Activated T-helper 1 cell treated with anti-CD3 and anti-CD28 coated beads, Interleukin-2, amount 50 U/mL, for 16 hours (primary cell): ENCODE measurements around the gene WNT11.

Source experiments
- DNase-seq, 2 donors: peaks; one replicate each; pipeline ENCODE4 v3.0.0-alpha.2; 2020; ENCODE audit warnings: low read depth in 1 of 2, low spot score in 1 of 2

Gene WNT11

DNA sequence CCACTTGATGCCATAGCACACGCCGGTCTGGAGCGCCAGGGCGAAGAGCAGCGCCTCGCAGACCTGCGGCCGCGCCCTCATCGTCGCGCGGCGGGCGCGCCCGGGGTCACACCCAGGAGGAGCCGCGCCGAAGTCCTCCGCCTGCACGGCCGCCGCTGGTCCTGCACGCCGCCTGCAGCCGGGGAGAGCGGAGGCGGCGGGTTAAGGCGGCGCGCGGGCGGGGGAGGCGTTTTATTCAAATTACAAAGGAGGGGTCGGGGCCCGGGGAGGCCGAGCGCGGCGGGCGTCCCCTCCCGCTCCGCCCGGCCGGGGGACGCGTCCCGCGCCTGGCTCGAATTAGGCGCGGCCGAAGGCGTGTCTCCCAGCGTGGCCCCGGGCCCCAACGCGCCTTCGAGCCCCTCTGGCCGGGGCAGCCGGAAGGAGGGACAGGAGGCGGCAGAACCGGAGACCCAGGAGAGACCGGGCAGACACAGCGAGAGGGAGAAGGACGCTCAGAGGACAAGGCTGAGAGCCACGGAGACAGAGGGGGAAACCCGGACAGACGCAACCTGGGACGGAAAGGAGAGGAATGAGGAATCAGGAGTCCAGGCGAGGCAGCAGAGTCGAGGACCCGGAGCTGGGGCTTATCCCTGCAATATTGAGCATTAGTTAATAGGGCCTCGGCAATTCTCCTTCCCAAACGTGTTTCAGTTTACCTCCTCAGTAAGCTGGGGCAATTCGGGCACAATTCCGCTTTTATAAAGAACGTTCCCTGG, at the start of gene WNT11:
Gene WNT11 (minus strand): TSS at position 176 of the 755 bp plus-strand sequence. CDS start 95 bp downstream, at position 81.
- DNase-seq = no peak

DNA sequence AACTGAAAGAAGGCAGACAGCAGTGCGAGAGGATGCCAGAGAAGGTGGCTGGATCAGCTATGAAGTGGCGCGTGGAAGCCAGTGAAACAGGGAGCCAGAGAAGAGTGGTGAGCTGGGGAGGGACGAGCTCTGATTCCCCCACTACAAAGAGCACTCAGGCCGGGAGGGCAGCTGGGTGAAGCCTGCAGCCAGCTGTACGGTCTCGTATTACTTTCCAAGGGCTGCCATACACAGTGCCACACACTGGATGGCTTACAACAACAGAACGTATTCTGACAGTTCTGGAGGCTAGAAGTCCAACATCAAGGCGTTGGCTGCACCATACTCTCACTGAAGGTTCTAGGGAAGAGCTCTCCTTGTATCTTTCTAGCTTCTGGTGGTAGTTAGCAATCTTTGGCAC, 47.1 kb upstream of the WNT11 start:
- no peak for DNase-seq

DNA sequence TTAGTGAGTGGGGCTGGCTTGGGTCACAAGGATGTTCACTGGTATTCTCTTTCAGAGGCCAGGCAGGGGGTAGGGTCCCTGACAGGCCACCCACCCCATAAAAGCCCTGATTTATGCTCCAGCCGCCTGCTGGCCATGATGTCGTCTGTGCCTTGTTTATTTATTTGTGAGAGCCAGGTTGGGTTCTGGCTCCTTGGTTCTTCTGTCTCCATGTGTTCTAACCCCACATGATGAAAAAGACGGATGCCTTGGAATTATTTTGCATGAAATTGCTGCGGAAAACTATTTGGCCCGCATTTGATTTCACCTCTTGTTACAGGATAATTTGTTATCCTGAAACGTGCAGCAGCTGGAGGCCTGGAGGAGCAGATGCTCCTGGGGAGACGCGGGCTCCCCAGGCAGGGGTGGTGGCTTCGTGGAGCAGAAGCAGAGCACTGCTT, 46.3 kb upstream of the WNT11 start:
- no peak for DNase-seq

DNA sequence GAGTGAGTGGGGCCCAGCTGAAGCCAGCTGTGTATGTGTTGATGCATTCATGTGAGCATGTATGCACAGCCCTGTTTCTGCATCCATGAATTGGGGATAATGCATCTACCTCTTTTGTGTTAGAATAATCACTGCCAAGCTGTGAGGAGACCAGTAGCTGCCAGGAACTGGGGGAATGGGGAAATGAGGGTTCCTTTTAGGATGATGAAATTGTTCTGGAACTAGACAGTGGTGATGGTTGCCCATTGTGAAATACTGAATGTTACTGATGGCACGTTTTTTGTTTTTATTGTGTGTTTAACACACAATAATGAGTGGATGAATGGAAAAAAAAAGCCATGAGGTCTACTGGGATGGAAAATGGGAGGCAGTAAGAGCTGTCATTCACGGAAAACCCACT, 45.3 kb upstream of the WNT11 start:
- DNase-seq = no peak

DNA sequence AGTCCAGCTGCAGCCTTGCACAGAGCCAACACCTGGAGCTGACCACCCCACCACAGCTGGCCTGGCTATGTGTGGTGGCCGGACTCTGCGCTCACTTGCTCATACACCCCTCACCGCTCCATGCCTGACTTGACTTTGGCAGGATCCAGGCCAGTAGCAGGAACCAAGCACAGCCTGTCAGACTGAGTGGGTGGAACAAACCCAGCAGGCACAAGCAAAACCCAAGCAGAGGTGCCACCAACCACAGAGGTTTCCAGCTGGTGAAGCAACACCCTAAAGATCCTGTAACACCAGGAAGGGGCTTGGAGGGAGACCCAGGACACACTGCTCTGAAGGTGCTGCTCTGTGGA, 44.9 kb upstream of the WNT11 start:
- no peak for DNase-seq

DNA sequence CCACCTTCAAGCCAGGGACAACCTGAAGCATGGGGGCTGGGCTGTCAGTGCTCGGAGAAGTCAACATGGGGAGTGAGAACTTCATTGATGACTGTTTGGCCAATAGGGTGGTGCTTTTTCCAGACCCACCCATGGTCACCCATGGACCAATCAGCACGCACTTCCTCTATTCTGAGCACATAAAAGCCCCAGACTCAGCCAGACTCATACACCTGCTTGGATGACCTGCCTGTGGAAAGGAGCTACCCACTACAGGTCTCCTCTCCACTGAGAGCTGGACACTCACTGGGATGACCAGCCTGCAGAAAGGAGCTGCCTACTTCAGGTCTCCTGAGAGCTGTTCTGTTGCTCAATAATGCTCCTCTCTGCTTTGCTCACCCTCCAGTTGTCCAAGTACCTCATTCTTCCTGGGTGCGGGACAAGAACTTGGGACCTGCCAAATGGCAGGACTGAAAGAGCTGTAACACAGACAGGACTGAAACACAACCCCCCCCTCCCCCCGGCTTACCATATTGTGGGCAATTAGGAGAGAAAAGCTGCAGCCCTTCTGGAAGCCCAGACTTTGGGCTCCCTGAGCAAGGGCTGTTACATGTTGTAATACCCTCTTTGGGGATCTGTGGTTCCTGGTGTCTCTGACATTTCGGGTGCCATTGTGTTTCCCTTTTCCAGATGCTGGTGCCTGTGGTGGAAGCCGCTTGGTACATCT, 44.4 kb upstream of the WNT11 start:
- DNase-seq = no peak

DNA sequence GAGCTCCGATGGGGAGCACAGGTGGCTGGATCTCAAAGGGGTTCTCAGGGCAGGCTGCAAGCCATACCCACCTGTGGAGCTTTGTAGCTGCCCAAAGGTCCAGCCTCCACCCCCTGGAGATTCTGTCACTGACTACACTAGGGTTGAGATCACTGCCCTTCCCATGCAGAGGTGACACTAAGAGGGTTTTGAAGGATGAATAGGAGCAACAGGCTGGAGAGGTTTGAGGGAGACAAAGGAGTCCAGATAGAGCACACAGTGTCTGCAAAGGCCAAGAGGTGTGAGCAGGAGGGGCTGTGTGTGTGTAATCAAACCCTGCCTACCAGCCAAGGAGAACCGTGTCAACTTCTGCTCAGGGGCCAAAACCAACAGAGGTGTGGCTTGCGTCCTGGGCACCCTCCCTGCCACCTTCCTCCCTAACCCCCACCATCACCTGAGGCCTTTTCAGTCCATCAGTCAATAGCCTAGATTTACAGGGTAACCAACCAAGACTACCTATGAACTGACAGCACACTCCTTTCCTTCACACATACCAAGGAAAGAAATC, 43.0 kb upstream of the WNT11 start:
- no peak for DNase-seq

DNA sequence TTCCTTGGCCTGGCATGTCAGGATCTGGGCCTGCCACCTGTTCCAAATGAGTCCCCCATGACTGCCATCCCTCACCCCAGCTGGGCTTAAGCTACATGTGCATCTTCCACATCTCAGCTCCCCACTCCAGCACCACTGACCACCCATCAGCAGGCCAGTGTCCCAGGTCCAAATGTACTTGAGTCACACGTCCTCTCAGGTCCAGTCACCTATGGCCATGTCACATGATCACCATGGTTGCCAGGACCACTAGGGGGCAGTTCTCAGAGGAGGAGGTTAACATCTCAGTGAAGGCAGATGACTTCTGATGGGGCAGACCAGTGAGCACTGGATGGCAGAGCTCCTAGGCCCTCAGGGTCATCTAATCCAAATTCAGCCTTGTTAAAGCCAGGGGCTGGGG, 41.9 kb upstream of the WNT11 start:
- no peak for DNase-seq

DNA sequence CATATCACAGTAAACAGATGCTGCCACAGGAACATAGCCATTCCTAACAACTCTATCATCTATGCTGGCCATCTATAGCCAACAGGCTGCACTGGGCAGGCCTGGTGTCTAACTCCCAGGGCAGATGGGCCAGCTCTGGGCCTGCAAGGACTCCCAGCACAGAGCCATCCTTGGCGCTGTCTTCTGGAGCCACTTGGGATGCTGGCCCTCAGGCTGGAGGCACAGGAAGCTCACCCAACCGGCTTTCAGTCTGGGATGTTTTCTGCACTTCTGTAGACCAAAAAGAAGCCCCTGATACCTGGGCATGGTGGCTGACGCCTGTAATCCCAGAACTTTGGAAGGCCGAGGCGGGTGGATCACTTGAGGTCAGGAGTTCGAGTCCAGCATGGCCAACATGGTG, 40.8 kb upstream of the WNT11 start:
- DNase-seq = no peak

DNA sequence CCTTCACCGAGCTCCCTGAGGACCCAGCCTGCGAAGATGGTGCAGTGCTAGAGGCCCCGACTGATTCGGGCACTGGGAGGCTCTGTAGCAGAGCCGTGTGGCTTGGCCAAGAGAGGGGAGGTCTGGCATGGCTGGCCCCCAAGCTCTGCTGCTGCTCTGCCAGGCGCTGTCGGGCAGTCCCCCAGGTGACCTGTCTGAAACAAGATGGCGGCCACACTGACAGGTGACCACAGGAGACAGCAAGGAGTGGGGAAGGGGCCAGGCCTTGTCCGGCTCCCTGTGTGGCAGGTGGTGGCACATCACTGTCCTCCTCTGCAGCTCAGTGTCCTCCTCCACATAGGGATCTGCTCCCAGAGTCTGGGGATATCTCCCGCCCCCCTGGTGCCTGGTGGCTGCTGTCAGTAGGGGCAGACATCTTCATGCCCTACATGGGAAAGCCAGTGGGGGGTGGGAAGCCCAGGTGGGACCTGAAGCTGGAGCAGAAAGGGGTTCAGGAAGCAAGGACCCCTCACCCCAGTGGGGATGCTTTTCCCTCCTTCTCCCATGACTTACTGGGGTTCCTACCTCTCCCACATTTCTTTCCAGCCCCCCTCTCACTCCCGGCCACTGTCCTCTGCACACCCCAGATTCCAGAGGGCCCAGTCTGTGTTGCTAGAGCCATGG, 40.1 kb upstream of the WNT11 start:
- DNase-seq = no peak

DNA sequence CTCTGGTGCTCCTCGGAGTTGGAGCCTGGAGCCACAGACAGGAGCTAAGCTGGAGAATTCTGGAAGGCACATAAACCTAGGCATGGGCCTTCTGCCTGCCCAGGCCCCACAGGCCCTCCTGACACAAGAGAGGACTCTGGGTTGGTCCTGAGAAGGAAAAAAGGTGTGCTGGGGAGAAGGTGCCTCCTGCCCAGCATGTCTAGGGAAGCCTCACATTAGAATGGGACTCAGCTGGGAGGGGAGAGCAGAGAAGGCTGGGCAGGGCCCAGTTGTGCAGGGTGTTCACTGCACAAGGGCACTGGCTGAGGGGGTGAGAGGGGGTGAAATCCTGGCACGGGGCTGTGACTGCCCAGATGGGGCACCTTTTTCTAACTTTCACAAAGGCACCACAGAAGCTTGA, 39.4 kb upstream of the WNT11 start:
- no peak for DNase-seq

DNA sequence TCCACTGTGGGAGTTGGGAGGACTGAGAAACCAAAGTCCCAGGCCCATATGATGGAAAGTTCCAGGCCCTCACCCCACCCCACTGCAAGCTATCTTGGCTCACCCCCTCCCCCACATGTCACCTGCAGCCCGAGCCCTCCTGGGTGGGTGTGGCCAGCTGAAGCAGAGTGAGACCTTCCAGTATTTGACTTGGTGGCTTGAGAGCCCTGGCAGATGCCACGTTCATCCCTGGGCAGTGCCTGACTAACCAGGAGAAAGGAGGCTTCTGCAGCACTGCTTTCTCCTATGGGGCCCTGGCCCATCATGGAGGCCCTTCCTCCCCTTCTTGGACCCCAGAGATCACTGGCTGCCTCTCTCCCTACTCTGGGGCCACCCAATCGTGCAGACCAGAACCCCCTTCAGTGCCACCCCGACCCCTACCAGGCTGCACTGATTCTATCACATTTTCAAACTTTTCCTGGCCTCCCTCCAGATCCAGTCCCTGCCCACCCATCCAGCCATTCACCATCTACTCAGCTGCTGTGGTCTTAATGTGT, 38.1 kb upstream of the WNT11 start:
- no peak for DNase-seq

DNA sequence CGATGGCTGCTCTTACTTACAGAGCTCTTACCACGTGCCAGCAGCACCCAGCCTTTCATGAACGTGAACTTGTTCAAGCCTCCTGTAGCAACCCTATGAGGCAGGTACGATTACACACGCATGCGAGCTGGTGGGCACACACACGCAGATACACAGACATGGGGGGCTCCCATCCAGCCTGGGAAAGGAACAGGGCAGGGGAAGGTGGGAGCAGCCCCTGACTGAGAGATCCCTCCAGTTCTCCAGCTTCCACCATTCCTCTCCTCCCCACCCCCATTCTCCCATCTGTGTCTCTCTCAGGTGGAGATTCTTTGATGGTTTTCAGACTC, 37.6 kb upstream of the WNT11 start:
- DNase-seq = no peak

DNA sequence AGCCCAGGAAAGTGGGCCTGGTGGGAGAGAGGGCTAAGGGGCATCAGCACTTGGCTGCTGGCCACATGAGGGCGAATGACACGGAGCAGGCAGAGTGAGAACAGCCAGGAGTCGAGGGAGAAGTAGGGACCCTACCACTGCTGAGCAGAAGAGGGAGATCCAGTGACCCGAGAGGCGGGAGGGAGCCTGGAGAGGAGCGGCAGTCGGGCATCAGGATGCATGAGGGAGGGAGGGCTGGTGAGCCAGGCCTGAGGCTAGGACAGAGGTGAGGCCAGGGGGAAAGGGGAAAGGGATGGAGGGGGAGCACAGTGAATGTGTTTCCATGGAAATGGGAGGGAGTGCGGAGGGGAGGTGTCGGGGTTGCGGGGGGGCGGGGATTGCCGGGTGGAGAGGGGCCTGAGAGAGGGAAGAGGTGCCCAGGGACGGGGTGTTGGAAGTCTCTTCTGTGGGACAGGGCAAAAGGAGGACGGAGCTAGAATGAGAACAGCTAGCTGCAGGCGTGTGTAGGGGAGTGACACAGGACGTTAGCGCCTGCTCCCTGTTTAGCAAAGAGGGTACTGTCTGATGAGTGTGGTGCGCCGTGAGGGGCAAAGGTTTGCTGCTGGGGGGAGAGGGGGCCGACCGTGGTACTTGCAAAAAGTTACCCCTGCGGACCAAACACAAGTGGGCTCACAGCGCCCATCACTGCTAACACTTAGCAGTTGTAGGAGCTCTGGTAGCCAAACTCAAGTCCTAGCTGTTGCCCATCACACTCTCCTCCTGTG, 37.1 kb upstream of the WNT11 start:
- DNase-seq = no peak

DNA sequence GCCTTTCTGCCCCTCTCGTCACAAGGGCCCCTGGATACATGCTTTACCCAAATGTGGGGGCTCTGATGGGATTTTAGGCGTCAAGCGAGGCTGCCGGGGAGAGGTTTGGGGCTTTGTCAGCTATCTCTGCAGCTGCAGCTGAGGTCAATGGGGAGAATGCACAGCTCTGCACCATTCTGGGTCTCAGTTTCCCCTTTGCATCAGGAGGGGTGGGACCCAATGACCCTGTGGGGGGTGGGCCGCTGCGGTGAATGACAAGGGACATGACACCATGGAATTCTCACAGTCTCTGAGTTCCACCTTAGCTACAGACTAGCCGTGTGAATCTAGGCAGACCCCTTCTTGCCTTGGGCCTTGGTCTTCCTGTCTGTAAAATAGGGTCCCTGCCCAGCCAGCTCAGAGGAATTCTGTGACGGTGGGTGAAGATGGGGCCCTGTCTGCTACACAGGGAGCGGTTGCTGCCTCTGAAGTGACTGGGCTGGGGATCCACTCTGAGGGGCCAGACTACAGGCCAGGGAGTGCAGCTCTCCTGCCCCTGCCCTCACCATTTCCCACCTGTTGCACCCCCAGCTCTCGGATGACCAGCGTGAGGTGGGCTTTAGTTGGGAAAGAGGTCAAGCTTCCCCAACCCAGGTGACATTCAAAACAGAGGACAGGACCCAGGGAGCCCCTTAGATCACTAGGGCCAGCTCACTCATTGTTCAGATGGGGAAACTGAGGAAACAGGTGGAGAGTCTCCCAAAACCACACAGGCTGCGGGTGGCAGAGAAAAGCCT, 35.9 kb upstream of the WNT11 start:
- no peak for DNase-seq

DNA sequence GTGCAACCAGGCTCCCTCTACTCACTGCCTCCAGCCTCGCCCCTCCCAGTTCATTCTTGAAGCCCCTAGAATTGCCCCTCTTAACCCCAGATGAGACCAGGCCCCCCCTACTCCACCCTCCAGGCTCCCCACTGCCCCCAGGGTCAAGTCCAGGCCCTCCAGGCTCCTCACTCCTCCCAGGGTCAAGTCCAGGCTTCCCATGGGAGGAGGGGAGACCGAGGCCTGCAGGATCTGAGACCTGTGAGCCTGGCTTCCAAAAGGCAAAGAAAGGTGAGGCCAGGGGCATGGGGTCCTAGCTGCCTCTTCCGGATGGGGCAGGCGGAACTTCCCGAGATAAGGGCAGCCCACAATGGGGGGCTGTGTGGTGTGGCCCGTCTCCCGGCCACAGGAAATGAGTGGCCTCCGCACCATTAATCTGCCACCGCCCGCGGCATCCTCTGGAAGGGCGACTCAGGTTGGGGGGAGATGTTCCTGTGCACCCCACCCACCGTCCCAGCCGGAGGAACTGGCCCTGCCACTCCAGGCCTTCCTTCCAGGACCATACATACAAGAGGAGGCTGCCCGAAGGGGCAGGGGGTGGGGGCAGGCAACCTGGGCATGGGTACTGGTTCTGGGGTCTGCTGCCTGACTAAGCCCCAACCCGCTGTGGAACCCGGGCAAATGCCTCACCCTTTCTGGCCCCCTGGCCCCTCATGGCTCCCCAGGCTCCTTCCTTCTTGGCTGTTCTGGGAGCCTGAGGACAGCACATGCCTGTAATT, 35.1 kb upstream of the WNT11 start:
- DNase-seq = no peak

DNA sequence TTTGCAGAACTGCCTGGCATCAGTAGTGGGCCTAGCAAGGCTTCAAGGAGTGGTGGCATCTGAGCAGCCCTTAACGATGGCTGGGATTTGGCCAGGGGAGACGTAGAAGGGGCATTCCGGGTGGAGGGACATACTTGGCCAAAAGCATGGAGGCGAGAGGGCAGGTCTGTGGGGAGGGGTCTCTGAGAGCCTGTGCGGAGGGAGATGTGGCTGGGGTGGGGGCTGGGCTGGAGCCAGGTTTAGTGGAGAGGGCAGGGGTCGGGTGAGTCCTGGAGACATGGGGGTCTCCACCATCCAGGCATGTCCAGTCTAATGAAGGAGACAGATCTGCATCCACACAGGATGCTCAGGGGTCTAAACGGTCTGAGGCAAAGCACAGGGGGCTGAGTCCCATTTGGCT, 34.4 kb upstream of the WNT11 start:
- DNase-seq = no peak

DNA sequence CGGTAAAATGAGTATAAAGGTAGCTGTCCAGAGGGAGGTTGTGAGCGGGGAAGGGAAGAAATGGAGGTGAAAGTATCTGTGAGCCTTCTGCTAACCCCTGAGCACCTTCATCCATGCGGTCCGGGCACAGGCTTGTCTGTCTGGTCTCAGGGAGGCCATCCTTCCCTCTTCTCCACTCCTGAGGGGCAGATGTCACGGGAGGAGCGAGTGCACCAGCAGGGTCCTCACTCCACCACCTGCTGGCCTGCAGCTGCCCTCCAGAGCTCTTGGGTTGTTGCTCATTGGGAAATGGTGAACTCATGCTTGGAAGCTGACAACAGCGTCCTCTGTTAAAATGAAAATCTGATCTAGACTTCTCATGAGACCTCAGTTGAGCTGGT, 33.8 kb upstream of the WNT11 start:
- DNase-seq = no peak

DNA sequence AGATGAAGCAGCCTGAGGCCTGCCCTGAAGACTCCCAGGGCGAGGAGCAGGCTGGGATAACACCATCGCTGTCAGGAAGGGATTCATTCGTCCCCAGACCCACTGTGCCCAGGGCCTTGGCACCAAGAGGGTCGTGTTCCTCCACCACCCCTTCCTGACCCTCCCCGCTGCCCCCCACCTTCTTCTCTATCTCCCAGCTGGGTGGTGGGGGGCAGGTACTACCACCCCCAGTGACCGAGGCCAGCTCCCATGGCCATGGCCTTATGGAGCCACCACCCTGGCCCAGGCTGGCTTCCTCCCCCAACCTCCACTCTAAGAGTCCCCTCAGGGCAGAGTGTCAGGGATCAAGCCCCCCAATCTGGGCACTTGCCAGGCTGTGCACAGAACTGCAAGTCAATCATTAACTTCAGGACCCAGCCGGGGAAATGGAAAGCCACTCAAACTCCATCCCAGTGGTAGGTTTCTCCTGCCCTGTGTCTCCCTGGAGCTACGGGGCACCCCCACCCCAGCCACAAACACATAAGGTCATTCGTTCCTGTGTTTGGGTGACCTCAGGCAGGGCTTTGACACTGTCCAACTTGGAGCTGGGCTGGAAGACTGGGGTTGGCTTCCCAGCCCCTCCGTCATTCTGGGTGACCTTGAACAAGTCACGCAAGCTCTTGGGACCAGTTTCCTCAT, 33.3 kb upstream of the WNT11 start:
- no peak for DNase-seq
